ENCODE data around the gene DTX1.
"Not testable (repeated sequence)": the region's sequence is repeated elsewhere in the genome, so short reads cannot be mapped to it uniquely, and the experiment has no call there.

Gene DTX1

GRCh38 chr12:113112043-113112899 lies 55.7 kb downstream of the DTX1 start:
- no peak overlapping the region for H3K4me3 ChIP-seq (ENCODE audit: low read depth, low read length)

- H3K4me3 ChIP-seq (ENCODE audit: low read depth, low read length) = no peak overlapping the region
Measured at GRCh38 chr12:113113397-113113796, 56.9 kb downstream of the DTX1 start.

GRCh38 chr12:113114447-113115178 lies 58.1 kb downstream of the DTX1 start:
- no peak overlapping the region for H3K4me3 ChIP-seq (ENCODE audit: low read depth, low read length)

- no peak overlapping the region for H3K4me3 ChIP-seq (ENCODE audit: low read depth, low read length)
Measured at GRCh38 chr12:113115455-113116126, 59.1 kb downstream of the DTX1 start.

GRCh38 chr12:113116875-113117274 lies 60.3 kb downstream of the DTX1 start:
- H3K4me3 ChIP-seq (ENCODE audit: low read depth, low read length) = no peak overlapping the region

GRCh38 chr12:113117684-113118083 lies 61.2 kb downstream of the DTX1 start:
- H3K4me3 ChIP-seq (ENCODE audit: low read depth, low read length) = not testable (repeated sequence)

- no peak overlapping the region for H3K4me3 ChIP-seq (ENCODE audit: low read depth, low read length)
Measured at GRCh38 chr12:113118142-113118541, 61.6 kb downstream of the DTX1 start.

- no peak overlapping the region for H3K4me3 ChIP-seq (ENCODE audit: low read depth, low read length)
Measured at GRCh38 chr12:113119980-113120669, 63.6 kb downstream of the DTX1 start.

GRCh38 chr12:113120670-113121370 lies 64.3 kb downstream of the DTX1 start:
- H3K4me3 ChIP-seq (ENCODE audit: low read depth, low read length) = no peak overlapping the region

- H3K4me3 ChIP-seq (ENCODE audit: low read depth, low read length) = no peak overlapping the region
Measured at GRCh38 chr12:113127791-113128199, 71.3 kb downstream of the DTX1 start.

GRCh38 chr12:113128802-113129663 lies 72.5 kb downstream of the DTX1 start:
- no peak overlapping the region for H3K4me3 ChIP-seq (ENCODE audit: low read depth, low read length)

GRCh38 chr12:113129664-113130456 lies 73.3 kb downstream of the DTX1 start:
- H3K4me3 ChIP-seq (ENCODE audit: low read depth, low read length) = no peak overlapping the region

- H3K4me3 ChIP-seq (ENCODE audit: low read depth, low read length) = no peak overlapping the region
Measured at GRCh38 chr12:113130457-113131135, 74.1 kb downstream of the DTX1 start.

- H3K4me3 ChIP-seq (ENCODE audit: low read depth, low read length) = no peak overlapping the region
Measured at GRCh38 chr12:113131556-113131955, 75.0 kb downstream of the DTX1 start.

GRCh38 chr12:113133036-113133435 lies 76.5 kb downstream of the DTX1 start:
- no peak overlapping the region for H3K4me3 ChIP-seq (ENCODE audit: low read depth, low read length)

GRCh38 chr12:113133666-113134065 lies 77.1 kb downstream of the DTX1 start:
- no peak overlapping the region for H3K4me3 ChIP-seq (ENCODE audit: low read depth, low read length)

GRCh38 chr12:113134071-113134470 lies 77.5 kb downstream of the DTX1 start:
- H3K4me3 ChIP-seq (ENCODE audit: low read depth, low read length) = no peak overlapping the region

- no peak overlapping the region for H3K4me3 ChIP-seq (ENCODE audit: low read depth, low read length)
Measured at GRCh38 chr12:113134521-113134951, 78.0 kb downstream of the DTX1 start.

All from iPS-11a (cell line).